ENCODE results near the gene TACC2. TPM values are rescaled to one million over a fixed set of nuclear protein-coding genes. Genes with fewer than 3 reads are reported as not detected.

The TACC2 gene
- total and polyA plus RNA-seq, 12 donors = 68.1 to 451 (median 364) TPM

- intact Hi-C loops (cut with DNase I) = loop anchor here in 1 of 10 donors (10.0 kb wide), 1 partner anchor 112 kb away; no protein-coding TSS in a partner anchor
- peaks cover 37 to 96% (median 74%) of the 10 kb centered on the region in 9 donors for H3K4me1 ChIP-seq
Observed at GRCh38 chr10:122152544-122152943, 163.6 kb downstream of the TACC2 start.

GRCh38 chr10:122154031-122154544, 165.1 kb downstream of the TACC2 start:
- Histone ChIP-seq H3K4me1 (peaks cover 27 to 83% (median 59%) of the 10 kb centered on the region in 9 donors), H3K9me3 (no peaks in the 10 kb centered on the region), H3K4me3 (no peak overlapping the region), H3K27ac (peak overlapping the region in 8 of 10 donors; percentile 25 to 90 (median 69)), H3K27me3 (no peaks in the 10 kb centered on the region), H3K36me3 (peaks cover 0 to 17% (median 0%) of the 10 kb centered on the region in 9 donors)
- ATAC-seq (no peak), DNase-seq (no peak)
- intact Hi-C loops (cut with DNase I) = loop anchor here in 1 of 10 donors (10.0 kb wide), 1 partner anchor 111 kb away; no protein-coding TSS in a partner anchor
- TF ChIP-seq CTCF (IDR thresholded peaks at IDR 0.05) = no peak
- 51 to 56% methylated on average over 10 of the region's 10 CpGs for WGBS, 2 donors

More at GRCh38 chr10:122152544-122152943, 163.6 kb downstream of the TACC2 start:
- peak; percentile 80 to 88 for DNase-seq
- Histone ChIP-seq H3K4me3 (no peak overlapping the region), H3K9me3 (no peaks in the 10 kb centered on the region), H3K27ac (peak overlapping the region in 8 of 10 donors; percentile 25 to 90 (median 78)), H3K36me3 (peaks cover 0 to 11% (median 0%) of the 10 kb centered on the region in 9 donors), H3K27me3 (no peaks in the 10 kb centered on the region)
- peak; percentile 18 to 85 (median 58) for ATAC-seq
- WGBS, 2 donors = 38 to 47% methylated on average over 9 of the region's 9 CpGs
- TF ChIP-seq CTCF (IDR thresholded peaks at IDR 0.05) = no peak

GRCh38 chr10:122154545-122155366, 165.8 kb downstream of the TACC2 start:
- 25 to 32% methylated on average over 22 of the region's 22 CpGs for WGBS, 2 donors
- peak; percentile 36 to 60 for DNase-seq
- Histone ChIP-seq H3K27ac (peak overlapping the region in 9 of 10 donors; percentile 25 to 90 (median 61)), H3K4me3 (peak overlapping the region in 2 of 10 donors; percentile 9 to 23), H3K9me3 (no peaks in the 10 kb centered on the region), H3K4me1 (peaks cover 22 to 83% (median 52%) of the 10 kb centered on the region in 9 donors), H3K27me3 (no peaks in the 10 kb centered on the region), H3K36me3 (peaks cover 0 to 21% (median 0%) of the 10 kb centered on the region in 9 donors)
- peak in 6 of 8 donors; percentile 13 to 35 (median 28) for ATAC-seq
- intact Hi-C loops (cut with DNase I) = loop anchor here in 2 of 10 donors (5.0 to 10.0 kb wide), 2 partner anchors 43 to 110 kb away; no protein-coding TSS in a partner anchor
- peak in 1 of 9 donors; percentile 14 for TF ChIP-seq CTCF (IDR thresholded peaks at IDR 0.05)

GRCh38 chr10:122157451-122157850, 168.5 kb downstream of the TACC2 start:
- no peak for TF ChIP-seq CTCF (IDR thresholded peaks at IDR 0.05)
- H3K36me3 ChIP-seq = peaks cover 0 to 22% (median 0%) of the 10 kb centered on the region in 9 donors
- no peak for DNase-seq
- 86% methylated on average over 5 of the region's 5 CpGs for WGBS, 2 donors
- H3K4me1 ChIP-seq = peaks cover 9 to 67% (median 35%) of the 10 kb centered on the region in 9 donors
- no peak overlapping the region for H3K4me3 ChIP-seq
- no peaks in the 10 kb centered on the region for H3K9me3 ChIP-seq
- intact Hi-C loops (cut with DNase I) = loop anchor here in 2 of 10 donors (5.0 to 10.0 kb wide), 2 partner anchors 40 to 107 kb away; no protein-coding TSS in a partner anchor
- peaks cover 0 to 4% (median 0%) of the 10 kb centered on the region in 7 donors for H3K27me3 ChIP-seq
- no peak overlapping the region for H3K27ac ChIP-seq
- no peak for ATAC-seq
